GM18498 (cell line): ENCODE results near the gene KCND3.

Experiments
- ATAC-seq: cut with Tn5 transposase; IDR thresholded peaks from one replicate; pipeline ENCODE4 v1.9.1; 2021; ENCODE audit warnings: mild to moderate bottlenecking, moderate library complexity; ENCODE audit not compliant: unreplicated experiment

The KCND3 gene

GRCh38 chr1:111959436-111959835, 30.0 kb downstream of the KCND3 start:
- ATAC-seq = no peak

GRCh38 chr1:111958851-111959250, 30.6 kb downstream of the KCND3 start:
- ATAC-seq = no peak

- no peak for ATAC-seq
These were observed 31.4 kb downstream of the KCND3 start for GRCh38 chr1:111958075-111958474.

- no peak for ATAC-seq
These were observed 33.2 kb downstream of the KCND3 start for GRCh38 chr1:111956155-111956771.

- ATAC-seq = no peak
These were observed 33.7 kb downstream of the KCND3 start for GRCh38 chr1:111955755-111956154.

GRCh38 chr1:111953797-111954196, 35.7 kb downstream of the KCND3 start:
- ATAC-seq = no peak

- ATAC-seq = no peak
These were observed 37.3 kb downstream of the KCND3 start for GRCh38 chr1:111952125-111952657.

GRCh38 chr1:111948209-111949171, 41.0 kb downstream of the KCND3 start:
- ATAC-seq = no peak

- ATAC-seq = no peak
These were observed 45.4 kb downstream of the KCND3 start for GRCh38 chr1:111943846-111944749.

GRCh38 chr1:111943066-111943465, 46.4 kb downstream of the KCND3 start:
- no peak for ATAC-seq

GRCh38 chr1:111938536-111938935, 50.9 kb downstream of the KCND3 start:
- no peak for ATAC-seq

- no peak for ATAC-seq
These were observed 51.3 kb downstream of the KCND3 start for GRCh38 chr1:111938123-111938522.

GRCh38 chr1:111937147-111937725, 52.2 kb downstream of the KCND3 start:
- ATAC-seq = no peak

GRCh38 chr1:111934106-111934852, 55.2 kb downstream of the KCND3 start:
- no peak for ATAC-seq

- no peak for ATAC-seq
These were observed 59.1 kb downstream of the KCND3 start for GRCh38 chr1:111930356-111930755.

GRCh38 chr1:111928531-111928930, 60.9 kb downstream of the KCND3 start:
- ATAC-seq = no peak

- no peak for ATAC-seq
These were observed 61.8 kb downstream of the KCND3 start for GRCh38 chr1:111927652-111928051.

- no peak for ATAC-seq
These were observed 64.7 kb downstream of the KCND3 start for GRCh38 chr1:111924786-111925185.

- ATAC-seq = no peak
These were observed 65.7 kb downstream of the KCND3 start for GRCh38 chr1:111923766-111924165.

GRCh38 chr1:111921948-111922347, 67.5 kb downstream of the KCND3 start:
- ATAC-seq = no peak
